ENCODE data around the gene ARHGEF12. TPM values are rescaled to one million over a fixed set of nuclear protein-coding genes. Genes with fewer than 3 reads are reported as not detected.

ARHGEF12 gene
- total and polyA plus RNA-seq, 2 experiments from 2014 or later = 9.0 to 38.9 TPM

DNA sequence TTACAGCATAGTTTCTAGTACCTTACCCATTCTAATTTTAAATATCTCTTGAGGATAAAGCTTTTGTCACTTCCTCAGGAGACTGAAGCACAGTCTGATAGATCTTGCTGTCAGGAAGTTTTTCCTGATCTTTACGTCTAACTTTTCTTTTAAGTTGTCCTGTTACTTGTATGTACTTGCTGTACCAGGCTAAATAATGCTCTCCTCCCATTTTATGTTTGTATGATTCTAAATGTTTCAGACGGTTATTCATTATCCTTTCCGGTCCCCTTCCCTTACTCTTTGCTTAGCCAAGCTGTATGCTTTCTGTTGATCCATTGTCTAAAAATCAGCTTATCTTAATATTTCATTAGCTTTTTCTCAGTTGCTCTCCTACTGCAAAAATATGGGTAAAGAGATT lies 6.0 kb downstream of the ARHGEF12 start:
- H4K20me1 ChIP-seq (replicated peaks; ENCODE audit: insufficient read depth) = 0 out of 2 replicates have a peak, but pooled peaks cover 11% of the 10 kb centered on the region
- TF ChIP-seq CREB1 (CRISPR knock-in tag; IDR thresholded peaks at IDR 0.05; ENCODE audit: low read depth) (no peak), ZNF331 (CRISPR knock-in tag; IDR thresholded peaks at IDR 0.05; ENCODE audit: low read depth) (no peak), ZNF114 (CRISPR knock-in tag; IDR thresholded peaks at IDR 0.05) (no peak)
- TF ChIP-seq, protein P1, sequence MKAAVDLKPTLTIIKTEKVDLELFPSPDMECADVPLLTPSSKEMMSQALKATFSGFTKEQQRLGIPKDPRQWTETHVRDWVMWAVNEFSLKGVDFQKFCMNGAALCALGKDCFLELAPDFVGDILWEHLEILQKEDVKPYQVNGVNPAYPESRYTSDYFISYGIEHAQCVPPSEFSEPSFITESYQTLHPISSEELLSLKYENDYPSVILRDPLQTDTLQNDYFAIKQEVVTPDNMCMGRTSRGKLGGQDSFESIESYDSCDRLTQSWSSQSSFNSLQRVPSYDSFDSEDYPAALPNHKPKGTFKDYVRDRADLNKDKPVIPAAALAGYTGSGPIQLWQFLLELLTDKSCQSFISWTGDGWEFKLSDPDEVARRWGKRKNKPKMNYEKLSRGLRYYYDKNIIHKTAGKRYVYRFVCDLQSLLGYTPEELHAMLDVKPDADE (IDR thresholded peaks at IDR 0.05) = no peak
- TF ChIP-seq, protein P2, sequence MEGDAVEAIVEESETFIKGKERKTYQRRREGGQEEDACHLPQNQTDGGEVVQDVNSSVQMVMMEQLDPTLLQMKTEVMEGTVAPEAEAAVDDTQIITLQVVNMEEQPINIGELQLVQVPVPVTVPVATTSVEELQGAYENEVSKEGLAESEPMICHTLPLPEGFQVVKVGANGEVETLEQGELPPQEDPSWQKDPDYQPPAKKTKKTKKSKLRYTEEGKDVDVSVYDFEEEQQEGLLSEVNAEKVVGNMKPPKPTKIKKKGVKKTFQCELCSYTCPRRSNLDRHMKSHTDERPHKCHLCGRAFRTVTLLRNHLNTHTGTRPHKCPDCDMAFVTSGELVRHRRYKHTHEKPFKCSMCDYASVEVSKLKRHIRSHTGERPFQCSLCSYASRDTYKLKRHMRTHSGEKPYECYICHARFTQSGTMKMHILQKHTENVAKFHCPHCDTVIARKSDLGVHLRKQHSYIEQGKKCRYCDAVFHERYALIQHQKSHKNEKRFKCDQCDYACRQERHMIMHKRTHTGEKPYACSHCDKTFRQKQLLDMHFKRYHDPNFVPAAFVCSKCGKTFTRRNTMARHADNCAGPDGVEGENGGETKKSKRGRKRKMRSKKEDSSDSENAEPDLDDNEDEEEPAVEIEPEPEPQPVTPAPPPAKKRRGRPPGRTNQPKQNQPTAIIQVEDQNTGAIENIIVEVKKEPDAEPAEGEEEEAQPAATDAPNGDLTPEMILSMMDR (conservative IDR thresholded peaks at IDR 0.05; ENCODE audit: low read depth in 2 of 2) = no peak
- H3K27me3 Mint-ChIP-seq (ENCODE audit: insufficient read depth, low read depth, poor library complexity) = no peaks in the 10 kb centered on the region
- no peak overlapping the region for H2AFZ ChIP-seq
- H3K27me3 ChIP-seq (ENCODE audit: insufficient read depth) = no peaks in the 10 kb centered on the region
- no peak for DNase-seq (ENCODE audit: low spot score)
- peaks cover 98% of the 10 kb centered on the region for H3K79me2 ChIP-seq (replicated peaks; ENCODE audit: insufficient read depth)
- no peaks in the 10 kb centered on the region for H3F3A ChIP-seq (replicated peaks; ENCODE audit: low read depth)
- H3K27ac Mint-ChIP-seq = no peak overlapping the region
- H3K36me3 Mint-ChIP-seq (ENCODE audit: low read depth) = no peaks in the 10 kb centered on the region
- H3K9me3 Mint-ChIP-seq = no peaks in the 10 kb centered on the region
- H3K27ac ChIP-seq (ENCODE audit: low read depth) = no peak overlapping the region
- H3K4me1 ChIP-seq (ENCODE audit: insufficient read depth) = peaks cover 37% of the 10 kb centered on the region
- H3K36me3 ChIP-seq (ENCODE audit: insufficient read depth) = no peaks in the 10 kb centered on the region
- no peak overlapping the region for H3K4me2 ChIP-seq
- H3K4me3 Mint-ChIP-seq = no peak overlapping the region
- no peak for ATAC-seq
- peaks cover 40% of the 10 kb centered on the region for H3K4me1 Mint-ChIP-seq
- H3K9me2 ChIP-seq (ENCODE audit: insufficient read depth) = no peaks in the 10 kb centered on the region
- no peak overlapping the region for H3K4me3 ChIP-seq

DNA sequence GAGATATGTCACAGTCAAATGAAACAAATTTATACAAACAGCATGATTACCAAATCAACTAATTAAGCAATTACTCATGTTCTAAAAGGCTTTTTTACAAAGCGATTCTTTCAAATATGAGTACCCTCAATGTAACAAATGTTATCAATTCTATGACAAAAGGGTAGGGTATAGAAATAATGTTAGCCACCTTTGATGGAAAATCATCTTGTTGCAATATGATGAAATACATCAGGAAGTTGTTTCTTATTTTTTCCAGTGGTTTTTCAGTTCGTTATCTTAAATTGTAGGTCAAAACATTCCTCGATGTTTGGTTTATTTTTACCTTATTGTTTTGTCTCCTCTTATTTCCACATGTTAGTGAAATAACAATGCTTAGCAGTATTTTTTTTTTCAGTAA lies 6.5 kb downstream of the ARHGEF12 start:
- Mint-ChIP-seq H3K4me1 (peaks cover 39% of the 10 kb centered on the region), H3K27me3 (ENCODE audit: insufficient read depth, low read depth, poor library complexity) (no peaks in the 10 kb centered on the region), H3K36me3 (ENCODE audit: low read depth) (no peaks in the 10 kb centered on the region), H3K27ac (no peak overlapping the region), H3K9me3 (no peaks in the 10 kb centered on the region), H3K4me3 (no peak overlapping the region)
- no peaks in the 10 kb centered on the region for H3K9me2 ChIP-seq (ENCODE audit: insufficient read depth)
- no peak overlapping the region for H2AFZ ChIP-seq
- H3K4me2 ChIP-seq = no peak overlapping the region
- H3F3A ChIP-seq (replicated peaks; ENCODE audit: low read depth) = no peaks in the 10 kb centered on the region
- H3K4me3 ChIP-seq = no peak overlapping the region
- H3K27ac ChIP-seq (ENCODE audit: low read depth) = no peak overlapping the region
- H4K20me1 ChIP-seq (replicated peaks; ENCODE audit: insufficient read depth) = 0 out of 2 replicates have a peak, but pooled peaks cover 11% of the 10 kb centered on the region
- H3K27me3 ChIP-seq (ENCODE audit: insufficient read depth) = no peaks in the 10 kb centered on the region
- peaks cover 36% of the 10 kb centered on the region for H3K4me1 ChIP-seq (ENCODE audit: insufficient read depth)
- DNase-seq (ENCODE audit: low spot score) (no peak), ATAC-seq (no peak)
- H3K36me3 ChIP-seq (ENCODE audit: insufficient read depth) = no peaks in the 10 kb centered on the region
- H3K79me2 ChIP-seq (replicated peaks; ENCODE audit: insufficient read depth) = peaks cover 98% of the 10 kb centered on the region
- TF ChIP-seq CREB1 (CRISPR knock-in tag; IDR thresholded peaks at IDR 0.05; ENCODE audit: low read depth) (no peak), EZH2 (IDR thresholded peaks at IDR 0.05; ENCODE audit: low read depth, unreplicated experiment) (no peak), STAT1 (IDR thresholded peaks at IDR 0.05; ENCODE audit: unreplicated experiment) (no peak), EZH2phosphoT487 (IDR thresholded peaks at IDR 0.05; ENCODE audit: unreplicated experiment) (no peak), NANOG (IDR thresholded peaks at IDR 0.05; ENCODE audit: borderline replicate concordance) (no peak), ZNF331 (CRISPR knock-in tag; IDR thresholded peaks at IDR 0.05; ENCODE audit: low read depth) (no peak), POLR2AphosphoS5 (IDR thresholded peaks at IDR 0.05; ENCODE audit: low read depth) (no peak), JUNB (IDR thresholded peaks at IDR 0.05; ENCODE audit: unreplicated experiment) (no peak), ZNF114 (CRISPR knock-in tag; IDR thresholded peaks at IDR 0.05) (no peak)
- TF ChIP-seq, protein P3, sequence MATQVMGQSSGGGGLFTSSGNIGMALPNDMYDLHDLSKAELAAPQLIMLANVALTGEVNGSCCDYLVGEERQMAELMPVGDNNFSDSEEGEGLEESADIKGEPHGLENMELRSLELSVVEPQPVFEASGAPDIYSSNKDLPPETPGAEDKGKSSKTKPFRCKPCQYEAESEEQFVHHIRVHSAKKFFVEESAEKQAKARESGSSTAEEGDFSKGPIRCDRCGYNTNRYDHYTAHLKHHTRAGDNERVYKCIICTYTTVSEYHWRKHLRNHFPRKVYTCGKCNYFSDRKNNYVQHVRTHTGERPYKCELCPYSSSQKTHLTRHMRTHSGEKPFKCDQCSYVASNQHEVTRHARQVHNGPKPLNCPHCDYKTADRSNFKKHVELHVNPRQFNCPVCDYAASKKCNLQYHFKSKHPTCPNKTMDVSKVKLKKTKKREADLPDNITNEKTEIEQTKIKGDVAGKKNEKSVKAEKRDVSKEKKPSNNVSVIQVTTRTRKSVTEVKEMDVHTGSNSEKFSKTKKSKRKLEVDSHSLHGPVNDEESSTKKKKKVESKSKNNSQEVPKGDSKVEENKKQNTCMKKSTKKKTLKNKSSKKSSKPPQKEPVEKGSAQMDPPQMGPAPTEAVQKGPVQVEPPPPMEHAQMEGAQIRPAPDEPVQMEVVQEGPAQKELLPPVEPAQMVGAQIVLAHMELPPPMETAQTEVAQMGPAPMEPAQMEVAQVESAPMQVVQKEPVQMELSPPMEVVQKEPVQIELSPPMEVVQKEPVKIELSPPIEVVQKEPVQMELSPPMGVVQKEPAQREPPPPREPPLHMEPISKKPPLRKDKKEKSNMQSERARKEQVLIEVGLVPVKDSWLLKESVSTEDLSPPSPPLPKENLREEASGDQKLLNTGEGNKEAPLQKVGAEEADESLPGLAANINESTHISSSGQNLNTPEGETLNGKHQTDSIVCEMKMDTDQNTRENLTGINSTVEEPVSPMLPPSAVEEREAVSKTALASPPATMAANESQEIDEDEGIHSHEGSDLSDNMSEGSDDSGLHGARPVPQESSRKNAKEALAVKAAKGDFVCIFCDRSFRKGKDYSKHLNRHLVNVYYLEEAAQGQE (IDR thresholded peaks at IDR 0.05; ENCODE audit: unreplicated experiment) = no peak
- TF ChIP-seq, protein P2 (conservative IDR thresholded peaks at IDR 0.05; ENCODE audit: low read depth in 2 of 2) = no peak
- TF ChIP-seq, protein P1 (IDR thresholded peaks at IDR 0.05) = no peak
